HG03108 (cell line): ENCODE measurements around the gene DNAH17.

Experiments
- ATAC-seq: cut with Tn5 transposase; IDR thresholded peaks from one replicate; pipeline ENCODE4 v1.9.1; 2021; ENCODE audit warnings: moderate library complexity; ENCODE audit not compliant: unreplicated experiment

Gene DNAH17

DNA sequence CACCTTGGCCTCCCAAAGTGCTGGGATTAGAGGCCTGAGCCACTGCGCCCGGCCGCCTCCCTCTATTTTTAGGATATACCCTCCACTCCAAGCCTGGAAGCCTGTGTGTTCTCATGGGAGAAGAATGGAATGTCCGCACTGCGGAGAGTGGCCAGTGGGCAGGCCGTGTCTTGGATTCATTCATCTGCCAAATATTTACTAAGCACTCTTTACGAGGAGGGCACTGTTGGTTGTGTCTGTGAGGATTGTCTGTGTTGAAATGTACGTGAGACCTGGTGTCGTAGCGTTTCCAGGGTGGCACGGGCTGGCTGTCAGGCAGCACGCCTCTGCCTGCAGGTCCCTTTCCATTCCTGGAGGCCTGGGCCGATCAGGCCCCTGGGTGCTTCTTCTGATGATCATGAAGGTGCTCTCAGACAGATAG, 179.5 kb downstream of the DNAH17 start:
- ATAC-seq, result no peak

DNA sequence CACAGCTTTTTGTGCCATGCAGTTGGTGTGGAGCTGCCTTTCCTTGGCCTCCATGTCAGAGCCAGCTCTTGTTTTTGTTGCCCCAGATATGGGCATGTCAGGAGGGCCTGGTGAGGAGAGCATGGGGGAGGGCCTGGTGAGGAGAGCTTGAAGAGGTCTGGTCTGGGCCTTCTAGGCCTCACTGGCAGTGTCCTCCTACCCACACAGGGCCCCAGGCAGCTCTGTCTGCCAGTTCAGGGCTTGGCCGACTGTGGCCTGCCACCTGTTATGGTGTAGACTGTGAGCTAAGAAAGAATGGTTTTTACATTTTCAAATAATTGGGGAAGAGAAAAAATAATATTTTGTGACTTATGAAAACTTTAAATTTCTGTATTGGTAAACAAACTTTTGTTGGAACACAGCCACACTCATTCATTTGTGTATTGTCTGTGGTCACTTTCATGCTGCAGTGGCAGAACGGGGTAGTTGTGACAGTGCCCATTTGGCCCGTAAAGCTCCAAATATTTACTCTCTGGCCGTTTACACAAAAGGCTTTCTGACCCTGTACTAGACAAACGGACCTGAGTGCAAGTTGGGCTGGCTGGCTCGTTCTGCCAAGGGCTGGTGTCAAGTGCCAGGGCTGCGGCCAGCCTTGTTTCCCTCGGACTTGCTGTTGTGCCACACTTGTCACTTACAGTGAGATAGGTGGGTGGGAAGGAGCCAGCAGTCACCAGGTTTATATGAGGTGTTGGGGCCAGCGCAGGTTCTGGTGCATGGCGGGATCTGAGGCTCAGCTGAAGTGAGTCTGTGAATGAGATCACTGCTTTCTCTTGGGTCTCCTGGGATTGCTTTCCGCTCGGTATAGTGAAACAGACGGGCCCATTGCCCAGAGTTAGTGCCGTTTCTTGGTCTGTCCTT, 180.5 kb downstream of the DNAH17 start:
- ATAC-seq, result no peak

DNA sequence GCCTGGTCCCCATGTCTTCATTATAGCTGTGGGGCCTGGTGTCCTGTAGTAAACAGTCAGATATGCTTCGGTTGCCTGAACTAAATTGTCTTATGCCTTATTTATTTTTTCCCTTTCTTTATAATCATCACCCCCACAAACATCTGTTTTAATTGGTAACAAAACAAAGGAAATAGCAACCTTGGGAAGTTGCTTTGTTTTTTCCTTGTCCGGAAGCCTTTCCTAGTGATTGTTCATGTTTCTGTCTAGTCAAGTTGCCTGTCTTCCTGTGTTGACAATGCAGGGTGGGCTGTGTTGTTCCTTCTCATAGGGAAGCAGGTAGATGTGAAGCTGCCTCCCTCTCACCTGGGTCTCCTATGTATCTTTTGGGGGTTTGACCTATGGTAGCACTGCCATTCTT, 182.0 kb downstream of the DNAH17 start:
- no peak for ATAC-seq

DNA sequence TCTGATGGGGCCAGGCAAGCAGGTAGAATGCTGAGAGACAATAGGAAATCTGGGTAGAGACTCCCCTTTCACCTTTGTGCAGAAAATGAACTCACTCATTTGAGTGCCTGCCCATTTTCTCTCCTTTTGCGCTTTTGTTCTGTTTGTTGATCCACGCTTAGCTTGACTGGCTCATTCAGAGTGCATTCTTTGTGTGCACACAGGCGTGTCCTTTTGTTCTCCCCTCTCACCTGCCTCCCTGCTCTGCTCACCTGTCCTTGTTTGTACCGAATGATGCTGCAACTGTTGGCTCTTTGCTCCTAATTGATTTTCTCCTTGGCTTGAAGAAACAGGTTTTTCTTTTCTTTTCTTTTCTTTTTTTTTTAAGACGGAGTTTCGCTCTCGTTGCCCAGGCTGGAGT, 183.0 kb downstream of the DNAH17 start:
- no peak for ATAC-seq

DNA sequence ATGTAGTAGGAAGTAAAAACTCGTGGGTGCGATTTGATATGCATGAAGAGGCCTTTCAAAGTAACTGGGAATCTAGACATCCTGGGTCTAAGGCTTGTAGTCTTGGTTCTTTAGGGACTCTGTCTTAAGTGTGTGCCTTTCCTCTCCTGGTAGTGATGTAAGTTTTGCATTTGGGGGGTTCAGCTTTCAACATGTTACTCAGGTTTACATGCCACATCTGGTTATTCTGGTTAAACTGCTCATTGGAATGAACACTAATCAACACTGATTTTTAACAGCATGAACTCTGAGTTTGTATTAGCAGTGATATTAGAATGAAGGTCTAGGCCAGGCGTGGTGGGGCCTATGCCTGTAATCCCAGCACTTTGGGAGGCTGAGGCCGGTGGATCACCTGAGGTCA, 183.6 kb downstream of the DNAH17 start:
- ATAC-seq, result no peak

DNA sequence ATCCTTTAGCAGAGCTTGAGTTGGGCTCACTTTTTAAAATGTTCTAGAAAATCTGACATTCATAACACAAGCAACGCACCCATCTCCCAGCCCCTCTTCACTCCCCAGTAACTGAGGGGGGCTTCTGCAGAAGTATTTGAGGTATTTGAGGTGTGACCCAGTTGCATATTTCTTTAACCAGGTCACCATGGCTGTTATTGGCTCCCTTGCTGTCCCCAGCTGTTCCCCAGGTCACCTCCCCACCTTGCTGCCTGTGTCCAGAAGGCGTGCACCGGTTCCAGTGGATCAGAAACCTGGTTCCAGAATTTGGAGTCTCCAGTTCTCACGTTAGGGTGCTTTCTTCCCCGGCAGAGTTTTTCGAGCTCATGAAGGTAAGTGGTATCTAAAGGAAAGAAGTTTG, 184.9 kb downstream of the DNAH17 start:
- no peak for ATAC-seq

DNA sequence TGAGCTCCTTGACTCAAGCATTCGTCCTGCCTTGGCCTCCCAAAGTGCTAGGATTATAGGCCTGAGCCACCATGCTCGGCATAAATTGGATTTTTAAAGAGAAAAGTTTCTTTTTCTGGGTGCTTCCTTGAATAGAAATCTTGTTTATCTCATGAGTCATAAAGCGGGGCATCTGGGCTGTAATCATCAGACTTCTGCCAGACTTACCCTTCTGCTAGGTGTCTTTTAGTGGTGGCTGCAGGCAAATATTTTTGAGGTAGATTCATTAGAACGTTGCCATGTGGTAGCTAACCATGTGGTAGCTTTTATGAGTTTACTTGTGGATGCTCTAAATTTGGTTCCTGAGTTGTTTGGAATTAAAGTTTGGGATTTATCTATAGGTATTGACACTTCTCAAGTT, 185.4 kb downstream of the DNAH17 start:
- ATAC-seq, result no peak

DNA sequence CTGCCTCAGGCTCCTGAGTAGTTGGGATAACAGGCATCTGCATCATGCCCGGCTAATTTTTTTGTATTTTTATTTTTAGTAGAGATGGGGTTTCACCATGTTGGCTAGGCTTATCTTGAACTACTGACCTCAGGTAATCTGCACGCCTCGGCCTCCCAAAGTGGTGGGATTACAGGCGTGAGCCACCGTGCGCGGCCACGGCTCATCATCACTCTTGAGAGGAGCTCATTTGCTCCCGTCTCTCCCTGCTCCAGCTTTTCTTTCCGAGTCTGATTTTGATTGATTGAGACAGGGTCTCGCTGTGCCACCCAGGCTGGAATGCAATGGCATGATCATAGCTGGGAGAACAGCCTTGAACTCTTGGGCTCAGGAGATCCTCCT, 186.2 kb downstream of the DNAH17 start:
- no peak for ATAC-seq

DNA sequence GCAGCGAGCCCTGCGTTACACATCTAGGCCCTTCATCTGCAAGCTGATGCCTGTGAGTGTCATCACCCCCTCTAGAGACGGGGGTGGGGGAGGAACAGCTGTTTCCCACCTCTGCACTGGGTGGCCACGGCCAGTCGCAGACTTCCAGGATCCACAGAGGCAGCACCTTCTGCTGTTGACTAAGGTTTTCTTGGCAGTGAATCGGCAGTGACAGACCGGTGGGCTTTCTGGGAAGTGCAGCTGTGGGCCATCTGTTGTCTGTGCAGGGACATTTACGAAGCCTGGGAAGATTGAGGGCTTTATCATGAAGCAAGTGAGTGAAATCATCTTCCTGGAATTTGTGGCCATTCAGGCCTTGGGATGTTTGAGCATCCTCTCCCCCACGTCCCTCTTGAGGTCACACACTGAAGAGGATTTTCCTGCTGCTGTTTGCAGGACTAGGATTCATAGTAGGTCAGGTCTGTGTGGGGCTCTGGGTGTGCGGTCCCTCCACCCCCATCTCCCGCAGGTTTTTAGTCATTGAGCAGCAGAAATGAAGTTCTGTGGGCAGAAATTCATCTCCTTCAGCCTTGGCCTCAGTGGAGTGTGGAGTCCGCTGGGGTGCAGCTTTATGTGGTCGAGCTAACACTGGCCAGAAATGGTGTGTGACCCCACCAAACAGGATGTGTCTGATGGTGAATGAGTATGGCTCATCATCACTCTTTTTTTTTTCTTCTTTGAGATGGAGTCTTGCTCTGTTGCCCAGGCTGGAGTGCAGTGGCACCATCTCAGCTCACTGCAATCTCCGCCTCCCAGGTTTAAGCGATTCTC, 186.8 kb downstream of the DNAH17 start:
- ATAC-seq, result no peak

DNA sequence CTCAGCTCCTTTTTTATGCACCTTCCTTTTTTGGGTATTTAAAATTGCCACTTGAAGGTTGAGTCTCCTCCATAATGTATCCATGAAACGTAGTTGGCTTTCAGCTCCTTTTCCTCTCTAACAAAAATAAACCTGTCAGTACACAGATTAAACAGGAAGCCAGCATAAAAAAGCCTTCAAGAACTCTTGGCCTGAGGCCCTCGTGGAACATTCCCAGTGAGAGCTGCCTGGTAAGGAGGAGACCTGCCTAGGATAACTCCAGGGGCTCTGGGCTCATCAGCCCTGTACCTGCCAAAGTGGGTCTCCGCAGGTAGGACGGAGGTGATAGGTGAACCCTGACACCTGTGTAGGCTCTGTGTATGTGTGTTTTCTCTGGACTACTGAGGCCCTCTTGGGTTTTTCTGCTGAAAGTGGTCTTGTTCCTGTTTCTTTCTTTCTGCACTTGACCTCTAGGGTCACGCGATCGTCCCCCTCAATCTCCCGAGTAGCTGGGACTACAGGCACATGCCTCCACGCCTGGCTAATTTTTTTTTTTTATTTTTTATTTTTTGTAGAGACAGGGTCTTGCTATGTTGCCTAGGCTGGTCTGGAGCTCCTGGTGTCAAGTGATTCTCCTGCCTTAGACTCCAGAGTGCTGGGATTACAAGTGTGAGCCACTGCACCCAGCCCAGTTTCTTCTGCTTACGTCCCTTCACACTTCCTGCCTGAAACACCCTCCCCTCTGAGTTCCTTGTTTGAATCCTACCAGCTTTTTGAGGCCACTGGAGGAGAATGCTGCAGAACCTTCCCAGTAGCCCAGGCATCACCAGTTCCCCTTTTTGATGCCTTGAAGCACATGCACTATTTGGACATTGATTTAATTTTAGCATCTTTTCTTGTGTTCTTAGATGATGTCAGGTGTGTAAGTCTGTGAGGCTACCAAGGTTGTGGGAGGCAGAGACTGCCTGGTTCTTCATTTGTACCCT, 188.9 kb downstream of the DNAH17 start:
- no peak for ATAC-seq

DNA sequence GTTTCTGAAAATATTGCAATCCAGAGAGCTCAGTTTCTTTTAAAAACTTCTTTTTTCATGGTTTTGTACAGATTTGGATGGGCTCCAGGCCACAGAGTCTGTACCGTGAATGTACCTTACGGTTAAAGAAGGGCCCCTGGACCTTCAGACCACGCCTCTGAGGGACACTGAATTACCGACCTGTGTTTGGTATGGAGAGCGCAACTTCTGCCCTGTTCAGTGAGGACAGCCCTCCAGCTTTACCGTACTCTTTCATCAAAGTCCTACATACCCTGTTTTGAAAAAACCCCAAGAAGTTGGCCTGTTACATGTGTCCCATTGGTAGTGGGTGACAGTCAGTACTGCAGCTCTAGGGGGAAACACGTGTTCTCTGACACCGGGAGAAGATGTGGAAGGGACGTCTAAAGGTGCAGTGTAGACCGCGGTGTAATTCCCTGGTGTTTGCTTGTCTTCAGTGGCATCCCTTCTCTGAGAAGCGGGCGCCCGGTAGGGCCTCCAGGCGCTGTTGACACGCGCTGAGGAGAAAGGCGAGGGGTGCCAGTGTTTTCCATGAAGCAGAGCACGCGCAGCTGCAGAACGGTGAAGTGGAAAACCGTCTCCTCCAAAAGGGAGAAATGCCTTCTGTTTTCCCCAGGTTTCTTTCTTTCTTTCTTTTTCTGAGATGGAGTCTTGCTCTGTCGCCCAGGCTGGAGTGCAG, 192.6 kb downstream of the DNAH17 start:
- peak; percentile 15 for ATAC-seq

DNA sequence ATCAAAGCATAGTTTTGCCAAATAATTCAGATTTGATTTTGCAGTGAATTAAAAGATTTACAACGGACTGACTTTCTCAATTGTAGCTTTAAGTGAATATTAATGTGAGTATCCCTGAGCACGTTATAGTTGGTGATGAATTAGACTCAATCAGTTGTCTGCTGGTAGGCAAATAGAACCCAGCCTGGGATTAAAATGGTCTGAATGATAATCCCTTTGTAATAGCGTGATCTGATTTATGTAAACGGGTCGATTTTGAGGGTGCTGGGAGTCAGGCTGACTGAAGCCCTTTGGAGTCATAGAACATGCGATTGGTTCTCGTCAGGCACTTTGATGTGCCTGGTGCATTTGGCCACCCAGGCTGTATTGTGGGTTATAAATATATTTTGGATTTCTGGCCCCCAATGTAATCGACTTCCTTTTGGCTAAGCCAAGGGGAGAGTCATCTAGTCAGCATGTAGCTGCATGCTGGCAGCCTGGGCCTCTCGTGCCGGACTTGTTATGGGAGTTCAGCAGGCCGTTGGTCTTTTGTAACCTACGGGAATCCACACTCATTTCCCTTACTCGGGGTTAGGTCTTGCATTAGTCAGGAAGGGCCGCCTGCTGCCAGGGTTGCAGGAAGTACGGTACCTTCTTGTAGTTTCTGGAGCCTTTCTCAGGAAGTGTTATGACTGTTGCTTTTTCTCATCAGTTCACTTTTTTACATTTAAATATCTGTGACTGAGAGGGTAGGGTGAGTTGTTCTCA, 193.3 kb downstream of the DNAH17 start:
- peak; percentile 28 for ATAC-seq

DNA sequence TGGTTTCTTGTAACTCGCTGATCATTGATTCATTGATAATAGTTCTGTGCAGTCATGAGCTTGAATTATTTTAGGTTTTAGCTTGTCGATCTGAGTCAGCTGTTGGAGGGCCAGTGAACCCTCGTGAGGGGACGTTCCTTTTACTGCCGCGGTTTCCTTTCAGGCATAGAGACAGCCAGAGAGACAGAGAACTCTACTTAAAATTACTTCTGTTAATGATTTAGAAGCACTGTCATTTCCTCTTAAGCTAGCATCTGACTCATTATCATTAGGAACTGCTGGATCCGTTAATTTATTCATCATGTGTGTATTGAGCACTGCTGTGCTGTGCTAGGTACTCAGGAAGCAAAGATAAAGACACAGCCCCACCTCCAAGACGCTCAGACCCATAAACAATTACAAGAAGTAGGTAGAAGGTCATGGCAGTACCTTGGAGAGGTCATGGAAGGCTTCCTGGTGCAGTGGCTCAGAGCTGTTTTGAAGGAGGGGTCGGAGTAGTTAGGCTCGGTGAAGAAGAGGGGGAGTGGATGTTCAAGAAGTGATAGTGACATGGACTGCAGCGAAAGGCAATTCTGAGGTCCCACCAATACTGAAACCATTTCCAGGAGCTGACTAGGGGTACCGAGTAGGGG, 195.5 kb downstream of the DNAH17 start:
- ATAC-seq, result peak; percentile 22

DNA sequence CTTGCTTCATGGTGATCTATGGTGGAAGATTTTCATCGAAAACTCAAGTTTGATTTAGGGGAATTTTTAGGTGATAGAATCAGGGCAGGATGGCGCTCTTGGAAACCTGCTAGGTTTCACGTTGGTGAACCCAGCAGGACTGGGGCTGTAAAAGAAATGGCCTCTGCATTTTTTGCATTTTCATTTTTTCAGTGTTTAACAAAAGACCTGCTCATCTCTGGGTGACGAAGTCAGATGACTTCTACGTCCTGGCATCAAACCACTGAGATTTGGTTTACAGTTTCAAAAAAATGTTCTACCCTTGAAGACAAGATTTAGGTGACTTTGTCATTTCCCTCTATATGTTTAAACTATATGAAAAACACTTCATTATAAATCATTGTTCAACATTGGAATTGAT, 196.8 kb downstream of the DNAH17 start:
- ATAC-seq, result no peak

DNA sequence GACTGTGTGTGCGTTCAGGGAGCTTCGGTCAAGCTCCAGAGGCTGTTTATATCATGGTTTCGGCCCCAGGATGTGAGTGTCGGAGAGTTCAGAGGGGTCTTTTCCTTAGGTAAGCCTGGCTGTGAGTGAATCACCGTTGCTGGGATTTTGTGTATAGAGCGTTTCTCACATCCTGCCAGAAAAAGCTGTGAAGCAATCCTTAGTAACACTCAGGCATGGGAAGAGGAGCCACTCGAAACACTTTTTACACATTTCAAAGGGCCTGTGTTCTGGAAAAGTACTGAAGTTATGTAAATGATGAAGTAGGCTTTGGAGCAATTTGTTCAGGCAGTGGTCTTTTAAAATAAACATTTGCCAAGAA, 198.1 kb downstream of the DNAH17 start:
- no peak for ATAC-seq

DNA sequence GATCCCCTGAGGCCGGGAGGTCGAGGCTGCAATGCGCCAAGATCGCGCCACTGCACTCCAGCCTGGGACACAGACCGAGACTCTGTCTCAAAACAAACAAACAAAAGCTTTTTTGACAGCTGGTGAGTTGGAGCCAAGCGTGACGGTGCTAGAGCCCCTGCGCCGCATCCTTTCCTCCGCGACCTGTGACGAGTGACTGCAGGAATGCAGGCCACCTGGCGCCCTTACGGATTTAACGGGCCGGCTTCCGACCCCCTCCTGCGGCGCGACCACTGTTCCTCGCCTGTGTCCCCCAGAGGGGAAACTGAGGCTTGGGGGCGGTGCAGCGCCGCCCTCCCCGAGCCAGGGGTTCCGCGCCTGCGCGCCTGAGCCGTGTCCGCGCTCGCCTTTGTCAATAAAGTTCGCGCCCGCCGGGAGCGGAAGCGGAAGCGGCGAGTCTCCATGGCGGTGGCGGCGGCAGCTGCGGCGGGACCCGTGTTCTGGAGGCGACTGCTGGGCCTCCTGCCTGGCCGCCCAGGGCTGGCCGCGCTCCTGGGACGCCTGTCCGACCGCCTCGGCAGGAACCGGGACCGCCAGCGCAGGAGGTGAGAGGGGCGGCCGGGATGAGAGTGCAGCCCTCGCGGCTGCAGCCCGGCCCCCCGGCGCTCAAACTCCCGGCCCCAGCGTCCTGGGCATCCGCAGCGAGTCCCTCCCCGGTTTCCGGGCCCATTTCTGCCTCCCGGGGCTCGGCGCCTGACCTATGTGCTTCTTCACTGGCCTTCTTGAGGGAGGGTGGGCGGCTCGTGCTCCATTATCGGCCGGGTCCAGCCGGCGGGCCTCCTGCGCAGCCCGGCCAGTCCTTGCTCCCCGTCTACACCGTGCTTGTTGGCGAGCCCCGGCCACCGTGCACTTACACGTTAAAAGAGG, 198.7 kb downstream of the DNAH17 start, which contains the start of gene PGS1:
PGS1 (plus strand) TSS at position 425 of the 906 bp plus-strand sequence; CDS start at position 442, 17 bp downstream.
- ATAC-seq, result peak; percentile 40

DNA sequence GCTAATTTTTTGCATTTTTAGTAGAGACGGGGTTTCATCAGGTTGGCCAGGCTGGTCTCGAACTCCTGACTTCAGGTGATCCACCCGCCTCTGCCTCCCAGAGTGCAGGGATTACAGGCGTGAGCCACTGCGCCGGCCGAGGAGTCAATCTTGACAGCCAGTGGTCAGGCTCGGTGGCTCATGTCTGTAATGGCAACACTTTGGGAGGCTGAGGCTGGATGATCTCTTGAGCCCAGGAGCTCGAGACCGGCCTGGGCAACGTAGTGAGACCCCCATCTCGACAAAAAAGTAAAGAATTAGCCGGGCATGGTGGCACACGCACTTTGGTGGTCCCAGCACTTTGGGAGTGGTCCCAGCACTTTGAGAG, 199.4 kb downstream of the DNAH17 start:
- ATAC-seq, result no peak

DNA sequence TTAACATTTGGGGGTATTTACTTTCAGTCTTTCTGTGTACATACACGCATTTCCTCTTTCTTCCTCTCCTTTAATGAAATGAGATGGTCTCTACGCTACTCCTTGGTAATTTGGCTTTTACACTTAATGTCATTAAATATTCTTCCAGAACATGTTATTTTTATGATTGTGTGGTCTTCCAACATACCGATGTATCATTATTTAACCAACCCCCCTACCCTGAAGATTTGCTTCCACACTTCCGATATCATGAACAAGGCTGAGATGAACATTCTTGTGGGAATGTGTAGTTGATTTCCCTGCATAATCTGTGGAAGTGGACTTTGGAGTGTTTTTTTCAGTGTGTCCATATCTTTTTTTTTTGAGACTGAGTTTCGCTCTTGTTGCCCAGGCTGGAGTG, 201.0 kb downstream of the DNAH17 start:
- ATAC-seq, result no peak
